Memory B cell (primary cell): ENCODE results near the gene GRPEL2.

Source experiments
- ATAC-seq: fragments of 150-1000 bp; cut with Tn5 transposase; 2 replicates; pipeline ENCODE4 v1.10.0; 2021; ENCODE audit warnings: low read depth, mild to moderate bottlenecking, moderate library complexity
- DNase-seq, 2 donors: peaks; one replicate each; pipeline ENCODE4 v3.0.0; 2022; ENCODE audit warnings: low spot score in 2 of 2
- H3K27ac Mint-ChIP-seq: one replicate; pipeline ENCODE4 v1.8.0; 2022; ENCODE audit warnings: mild to moderate bottlenecking, moderate library complexity, mixed read lengths
- H3K27me3 Mint-ChIP-seq: one replicate; pipeline ENCODE4 v1.8.0; 2022; ENCODE audit warnings: mixed read lengths
- H3K36me3 Mint-ChIP-seq: one replicate; pipeline ENCODE4 v1.8.0; 2022; ENCODE audit warnings: mild to moderate bottlenecking, mixed read lengths
- H3K4me1 Mint-ChIP-seq: one replicate; pipeline ENCODE4 v1.8.0; 2022; ENCODE audit warnings: mixed read lengths
- H3K4me3 Mint-ChIP-seq: one replicate; pipeline ENCODE4 v1.8.0; 2022; ENCODE audit warnings: mild to moderate bottlenecking, moderate library complexity, mixed read lengths
- H3K9me3 Mint-ChIP-seq: one replicate; pipeline ENCODE4 v1.8.0; 2022; ENCODE audit warnings: mixed read lengths

The GRPEL2 gene

GRCh38 chr5:149399775-149400174, 54.5 kb downstream of the GRPEL2 start:
- H3K4me1 Mint-ChIP-seq = no peaks in the 10 kb centered on the region
- peaks cover 9% of the 10 kb centered on the region for H3K27me3 Mint-ChIP-seq
- DNase-seq (no peak), ATAC-seq (no peak)
- no peak overlapping the region for H3K27ac Mint-ChIP-seq
- no peaks in the 10 kb centered on the region for H3K9me3 Mint-ChIP-seq
- no peaks in the 10 kb centered on the region for H3K36me3 Mint-ChIP-seq
- no peak overlapping the region for H3K4me3 Mint-ChIP-seq

- Mint-ChIP-seq H3K9me3 (no peaks in the 10 kb centered on the region), H3K27ac (no peak overlapping the region), H3K4me1 (no peaks in the 10 kb centered on the region), H3K36me3 (no peaks in the 10 kb centered on the region), H3K4me3 (no peak overlapping the region), H3K27me3 (peaks cover 9% of the 10 kb centered on the region)
- DNase-seq = no peak
- ATAC-seq = no peak
These were observed 55.0 kb downstream of the GRPEL2 start for GRCh38 chr5:149400304-149400703.

DNA sequence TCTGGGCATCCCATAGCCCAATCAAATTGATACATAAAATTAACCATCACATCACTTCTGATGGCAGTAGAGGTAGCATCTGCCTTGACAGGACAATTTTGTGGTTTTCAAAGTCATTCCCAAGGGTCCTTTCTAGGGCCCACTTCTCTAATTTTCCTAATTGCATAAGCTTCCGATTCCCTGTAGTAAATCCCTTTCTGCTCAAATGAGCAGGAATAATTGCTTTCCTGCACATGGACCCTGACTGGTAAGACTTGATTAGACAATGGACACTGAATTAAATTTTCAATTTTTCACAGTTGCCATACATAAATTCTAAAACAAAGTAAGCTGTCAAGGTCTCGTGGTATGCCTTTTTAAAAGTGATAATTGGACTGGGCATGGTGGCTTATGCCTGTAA, 55.8 kb downstream of the GRPEL2 start:
- ATAC-seq (no peak), DNase-seq (no peak)
- H3K9me3 Mint-ChIP-seq = no peaks in the 10 kb centered on the region
- H3K27me3 Mint-ChIP-seq = peaks cover 9% of the 10 kb centered on the region
- no peaks in the 10 kb centered on the region for H3K4me1 Mint-ChIP-seq
- no peak overlapping the region for H3K27ac Mint-ChIP-seq
- H3K36me3 Mint-ChIP-seq = no peaks in the 10 kb centered on the region
- H3K4me3 Mint-ChIP-seq = no peak overlapping the region

DNA sequence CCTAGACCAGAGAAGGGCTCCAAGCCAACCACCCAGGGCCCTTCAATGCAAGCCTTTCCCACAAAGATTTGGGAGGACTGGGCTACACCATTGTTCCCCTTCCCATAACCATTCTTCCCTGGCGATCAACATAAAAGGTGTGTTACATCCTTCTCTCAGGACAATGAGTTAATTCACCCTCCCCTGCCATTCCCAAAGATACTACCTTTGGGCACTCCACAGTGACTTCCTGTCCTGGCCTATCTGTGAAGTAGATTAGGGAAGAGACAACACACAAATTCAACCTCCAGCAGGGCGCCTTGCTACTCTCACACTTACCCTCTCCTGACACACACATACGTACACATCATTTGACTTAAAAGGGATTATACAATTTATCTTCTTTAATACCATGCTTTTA, 57.0 kb downstream of the GRPEL2 start:
- no peak overlapping the region for H3K4me3 Mint-ChIP-seq
- DNase-seq (no peak), ATAC-seq (no peak)
- no peaks in the 10 kb centered on the region for H3K36me3 Mint-ChIP-seq
- H3K27me3 Mint-ChIP-seq = peaks cover 11% of the 10 kb centered on the region
- no peaks in the 10 kb centered on the region for H3K9me3 Mint-ChIP-seq
- no peak overlapping the region for H3K27ac Mint-ChIP-seq
- no peaks in the 10 kb centered on the region for H3K4me1 Mint-ChIP-seq
